ENCODE data around the gene IL1RAP. TPM values are rescaled to one million over a fixed set of nuclear protein-coding genes. Genes with fewer than 3 reads are reported as not detected.
"Not testable (repeated sequence)": the region's sequence is repeated elsewhere in the genome, so short reads cannot be mapped to it uniquely, and the experiment has no call there.

The IL1RAP gene
- total RNA-seq, 1 donor from 2014 or later, result 4.4 TPM

GRCh38 chr3:190512666-190513065 lies 1.2 kb upstream of the IL1RAP start:
- no peak for TF ChIP-seq CTCF (conservative IDR thresholded peaks at IDR 0.05)
- no peak overlapping the region for H3K27ac Mint-ChIP-seq (ENCODE audit: unreplicated experiment)
- peak overlapping the region; percentile 87 for H3K4me3 Mint-ChIP-seq

DNA sequence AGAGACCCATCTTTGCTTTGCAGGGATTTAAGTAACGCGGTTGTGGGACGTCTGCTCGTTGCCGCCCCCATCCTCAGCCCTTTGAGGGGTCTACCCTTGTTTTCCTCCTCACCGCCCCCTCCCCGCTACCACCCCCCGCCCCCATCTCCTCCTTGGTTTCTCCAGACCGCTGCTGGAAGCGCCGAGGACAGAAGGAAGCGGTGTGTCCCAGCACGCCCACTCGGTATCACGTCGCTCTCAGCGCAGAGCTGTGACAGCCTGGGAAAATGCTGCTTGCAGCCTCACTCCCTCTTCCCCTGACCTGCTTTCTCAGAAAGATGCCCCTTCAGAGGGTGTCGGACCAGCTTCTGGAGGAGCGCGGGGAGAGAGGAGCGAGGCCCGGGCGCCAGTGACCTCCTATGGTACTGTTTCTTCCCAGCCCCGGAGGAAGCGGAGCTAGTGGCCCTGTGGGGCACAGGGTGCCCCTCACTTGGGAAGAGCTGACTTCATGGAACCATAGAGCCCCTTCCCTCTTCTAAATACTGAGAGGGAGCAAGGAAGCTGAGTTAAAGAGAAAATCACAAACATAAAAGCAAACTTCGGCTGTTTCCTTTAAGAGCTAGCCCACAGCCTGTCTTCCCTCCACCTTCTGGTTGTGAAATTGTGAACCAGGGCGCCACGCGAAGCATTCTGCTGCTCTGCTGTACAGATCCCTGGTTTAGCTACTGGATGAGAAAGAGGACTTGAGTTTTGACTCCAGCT lies 698 bp downstream of the IL1RAP start:
- H3K27ac Mint-ChIP-seq (ENCODE audit: unreplicated experiment), result no peak overlapping the region
- no peaks in the 10 kb centered on the region for H3K36me3 Mint-ChIP-seq (ENCODE audit: low read depth)
- DNase-seq (ENCODE audit: low read depth, low spot score), result peak; percentile 17
- peaks cover 10% of the 10 kb centered on the region for H3K4me1 Mint-ChIP-seq
- H3K9me3 Mint-ChIP-seq, result peaks cover 6% of the 10 kb centered on the region
- H3K27me3 Mint-ChIP-seq (ENCODE audit: low read depth), result peaks cover 16% of the 10 kb centered on the region
- no peak for TF ChIP-seq CTCF (conservative IDR thresholded peaks at IDR 0.05)
- peak overlapping the region; percentile 91 for H3K4me3 Mint-ChIP-seq

More at GRCh38 chr3:190512666-190513065, 1.2 kb upstream of the IL1RAP start:
- Mint-ChIP-seq H3K4me1 (peaks cover 10% of the 10 kb centered on the region), H3K9me3 (no peaks in the 10 kb centered on the region), H3K27me3 (ENCODE audit: low read depth) (peaks cover 16% of the 10 kb centered on the region), H3K36me3 (ENCODE audit: low read depth) (no peaks in the 10 kb centered on the region)
- DNase-seq (ENCODE audit: low read depth, low spot score), result no peak

GRCh38 chr3:190516416-190516815 lies 2.5 kb downstream of the IL1RAP start:
- no peak for TF ChIP-seq CTCF (conservative IDR thresholded peaks at IDR 0.05)
- H3K27me3 Mint-ChIP-seq (ENCODE audit: low read depth), result peaks cover 16% of the 10 kb centered on the region
- H3K4me3 Mint-ChIP-seq, result peak overlapping the region; percentile 14
- H3K9me3 Mint-ChIP-seq, result peaks cover 6% of the 10 kb centered on the region
- H3K27ac Mint-ChIP-seq (ENCODE audit: unreplicated experiment), result no peak overlapping the region
- peaks cover 10% of the 10 kb centered on the region for H3K4me1 Mint-ChIP-seq
- no peaks in the 10 kb centered on the region for H3K36me3 Mint-ChIP-seq (ENCODE audit: low read depth)
- no peak for DNase-seq (ENCODE audit: low read depth, low spot score)

DNA sequence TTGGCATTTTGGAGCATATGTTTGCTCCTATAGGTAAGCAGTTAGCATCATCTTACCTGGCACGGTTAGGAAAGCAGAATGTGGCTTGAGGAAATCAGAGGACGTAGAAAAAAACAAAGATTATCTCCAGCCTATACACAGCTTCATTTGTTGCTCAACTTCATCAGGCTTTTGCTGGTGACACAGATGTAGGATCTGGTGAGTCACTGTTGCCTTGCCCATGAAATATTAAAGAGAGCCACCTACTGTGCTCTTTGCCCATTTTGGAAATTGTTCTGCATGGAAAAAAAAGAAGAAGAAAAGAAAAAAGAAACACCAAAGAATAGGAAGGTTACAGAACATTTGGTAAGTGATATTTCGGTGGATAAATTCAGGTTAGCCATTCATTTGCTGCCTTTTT lies 3.8 kb downstream of the IL1RAP start:
- H3K27ac Mint-ChIP-seq (ENCODE audit: unreplicated experiment), result no peak overlapping the region
- H3K27me3 Mint-ChIP-seq (ENCODE audit: low read depth), result peaks cover 16% of the 10 kb centered on the region
- no peaks in the 10 kb centered on the region for H3K36me3 Mint-ChIP-seq (ENCODE audit: low read depth)
- TF ChIP-seq CTCF (conservative IDR thresholded peaks at IDR 0.05), result no peak
- H3K9me3 Mint-ChIP-seq, result peaks cover 6% of the 10 kb centered on the region
- H3K4me1 Mint-ChIP-seq, result peaks cover 10% of the 10 kb centered on the region
- H3K4me3 Mint-ChIP-seq, result no peak overlapping the region
- no peak for DNase-seq (ENCODE audit: low read depth, low spot score)

GRCh38 chr3:190518531-190518930 lies 4.6 kb downstream of the IL1RAP start:
- not testable (repeated sequence) for H3K27ac Mint-ChIP-seq (ENCODE audit: unreplicated experiment); H3K27me3 Mint-ChIP-seq (ENCODE audit: low read depth); H3K4me3 Mint-ChIP-seq; DNase-seq (ENCODE audit: low read depth, low spot score); H3K36me3 Mint-ChIP-seq (ENCODE audit: low read depth); H3K9me3 Mint-ChIP-seq; H3K4me1 Mint-ChIP-seq

DNA sequence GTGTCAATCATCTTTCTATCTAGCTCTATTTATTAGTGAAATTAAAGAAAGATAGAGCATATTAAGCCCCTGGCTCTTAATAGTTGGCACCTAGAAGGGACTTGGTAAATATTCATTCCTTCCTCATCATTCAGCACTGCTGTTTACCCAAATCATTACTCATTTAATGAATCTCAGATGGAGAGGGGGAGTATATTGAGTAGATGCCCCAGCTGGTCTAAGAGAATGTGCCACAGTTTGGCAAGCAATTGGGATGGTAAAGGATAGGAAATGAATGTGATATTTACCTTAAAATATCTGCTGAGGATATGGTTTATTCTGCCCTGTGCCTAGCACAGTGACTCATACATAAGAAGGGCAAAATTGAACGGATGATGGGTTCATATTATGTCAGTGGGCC lies 6.0 kb downstream of the IL1RAP start:
- no peak for TF ChIP-seq CTCF (conservative IDR thresholded peaks at IDR 0.05)
- no peak overlapping the region for H3K4me3 Mint-ChIP-seq

More for the DNA sequence above, 6.0 kb downstream of the IL1RAP start:
- DNase-seq (ENCODE audit: low read depth, low spot score), result no peak
- Mint-ChIP-seq H3K36me3 (ENCODE audit: low read depth) (no peaks in the 10 kb centered on the region), H3K27ac (ENCODE audit: unreplicated experiment) (no peak overlapping the region), H3K9me3 (peaks cover 6% of the 10 kb centered on the region), H3K4me1 (peaks cover 3% of the 10 kb centered on the region), H3K27me3 (ENCODE audit: low read depth) (peaks cover 5% of the 10 kb centered on the region)
